ACHN (cell line): ENCODE data around the gene RFXANK.
"Not testable (repeated sequence)": the region's sequence is repeated elsewhere in the genome, so short reads cannot be mapped to it uniquely, and the experiment has no call there.

Source experiments
- DNase-seq: peaks from one replicate; pipeline ENCODE4 v3.0.0-alpha.2; 2015
- in situ Hi-C: cut with HindIII; loops from 2 replicates; pipeline ENCODE4 v1.10.0; 2017; ENCODE audit warnings: low sequenced_read_pairs, low pct_ligation_motif_present, low pct_unique_long_range_greater_than_20kb

RFXANK gene

GRCh38 chr19:19167612-19168011 lies 24.4 kb upstream of the RFXANK start:
- in situ Hi-C loops = no loop called here
- no peak for DNase-seq

- in situ Hi-C loops = no loop called here
- DNase-seq = no peak
Measured at GRCh38 chr19:19169236-19170052, 22.6 kb upstream of the RFXANK start.

GRCh38 chr19:19170053-19170872 lies 21.8 kb upstream of the RFXANK start, which contains the start of gene MEF2B:
Gene MEF2B, minus strand, starts transcription at chr19:19170263. Its CDS starts 19,528 bp downstream, at chr19:19150735.
- in situ Hi-C loops = no loop called here
- peak; percentile 53 for DNase-seq

GRCh38 chr19:19170873-19171672 lies 21.0 kb upstream of the RFXANK start:
- no peak for DNase-seq
- in situ Hi-C loops = no loop called here

GRCh38 chr19:19171821-19172532 lies 20.1 kb upstream of the RFXANK start:
- DNase-seq = no peak
- in situ Hi-C loops = no loop called here

- DNase-seq, in situ Hi-C loops: not testable (repeated sequence)
Measured at GRCh38 chr19:19173243-19173642, 18.8 kb upstream of the RFXANK start.

GRCh38 chr19:19176950-19177349 lies 15.1 kb upstream of the RFXANK start:
- in situ Hi-C loops = no loop called here
- DNase-seq = no peak

GRCh38 chr19:19179548-19180441 lies 12.3 kb upstream of the RFXANK start:
- in situ Hi-C loops = no loop called here
- DNase-seq = peak; percentile 93

- no peak for DNase-seq
- in situ Hi-C loops = no loop called here
Measured at GRCh38 chr19:19181488-19181998, 10.5 kb upstream of the RFXANK start.

- in situ Hi-C loops = no loop called here
- DNase-seq = peak; percentile 41
Measured at GRCh38 chr19:19185853-19186740, 6.0 kb upstream of the RFXANK start.

- DNase-seq = no peak
- in situ Hi-C loops = no loop called here
Measured at GRCh38 chr19:19186742-19187141, 5.3 kb upstream of the RFXANK start.

- no peak for DNase-seq
- in situ Hi-C loops = no loop called here
Measured at GRCh38 chr19:19191768-19192077, 335 bp upstream of the RFXANK start.

- in situ Hi-C loops = no loop called here
- no peak for DNase-seq
Measured at GRCh38 chr19:19192910-19193423, 909 bp downstream of the RFXANK start.

- in situ Hi-C loops = no loop called here
- DNase-seq = no peak
Measured at GRCh38 chr19:19193926-19194325, 1.9 kb downstream of the RFXANK start.

GRCh38 chr19:19201697-19202630 lies 9.9 kb downstream of the RFXANK start:
- in situ Hi-C loops = no loop called here
- no peak for DNase-seq
